Middle frontal gyrus (tissue), 1 donor: ENCODE results near the gene PLEKHH3.
A peak's percentile ranks its signal among the peaks of the same experiment; 100 is the strongest.

Experiments used
- DNase-seq: peaks from one replicate; pipeline ENCODE4 v3.0.0-alpha.2; 2015; ENCODE audit warnings: low spot score; ENCODE audit errors: extremely low spot score

Gene PLEKHH3

GRCh38 chr17:42676424-42677011 is at the start of gene PLEKHH3:
PLEKHH3 (minus strand) TSS chr17:42676994; CDS start chr17:42676563, 431 bp downstream.
- no peak for DNase-seq

- DNase-seq = no peak
Measured at GRCh38 chr17:42725143-42725542, 48.3 kb upstream of the PLEKHH3 start.

- DNase-seq = no peak
Measured at GRCh38 chr17:42723636-42724035, 46.8 kb upstream of the PLEKHH3 start.

- peak; percentile 70 for DNase-seq
Measured at GRCh38 chr17:42720996-42721583, 44.3 kb upstream of the PLEKHH3 start.

GRCh38 chr17:42709561-42709960 is 32.8 kb upstream of the PLEKHH3 start:
- no peak for DNase-seq

GRCh38 chr17:42708588-42708987 is 31.8 kb upstream of the PLEKHH3 start:
- DNase-seq = no peak

- DNase-seq = no peak
Measured at GRCh38 chr17:42706732-42707131, 29.9 kb upstream of the PLEKHH3 start.

- DNase-seq = no peak
Measured at GRCh38 chr17:42704837-42705494, 28.2 kb upstream of the PLEKHH3 start.

- DNase-seq = no peak
Measured at GRCh38 chr17:42704490-42704836, 27.7 kb upstream of the PLEKHH3 start.

GRCh38 chr17:42702446-42702845 is 25.7 kb upstream of the PLEKHH3 start:
- DNase-seq = no peak

GRCh38 chr17:42700586-42701289 is 23.9 kb upstream of the PLEKHH3 start:
- no peak for DNase-seq

- DNase-seq = no peak
Measured at GRCh38 chr17:42699415-42699740, 22.6 kb upstream of the PLEKHH3 start.

- no peak for DNase-seq
Measured at GRCh38 chr17:42698736-42699414, 22.1 kb upstream of the PLEKHH3 start.

GRCh38 chr17:42697108-42697811 is 20.5 kb upstream of the PLEKHH3 start:
- no peak for DNase-seq

- no peak for DNase-seq
Measured at GRCh38 chr17:42695500-42695899, 18.7 kb upstream of the PLEKHH3 start.

GRCh38 chr17:42694524-42694923 is 17.7 kb upstream of the PLEKHH3 start:
- DNase-seq = no peak

- DNase-seq = no peak
Measured at GRCh38 chr17:42692489-42692888, 15.7 kb upstream of the PLEKHH3 start.

- DNase-seq = no peak
Measured at GRCh38 chr17:42691021-42691545, 14.3 kb upstream of the PLEKHH3 start.

GRCh38 chr17:42690596-42690995 is 13.8 kb upstream of the PLEKHH3 start:
- DNase-seq = no peak

- no peak for DNase-seq
Measured at GRCh38 chr17:42687707-42688320, 11.0 kb upstream of the PLEKHH3 start.
